DOHH2 (cell line): ENCODE data around the gene LLGL1.

ENCODE experiments used
- H3F3A ChIP-seq: fragments of 200-600 bp; sonication (generic), shearing (Covaris generic); 2 replicates; pipeline ENCODE4 v1.6.0; 2016; ENCODE audit warnings: antibody characterized with exemption, mild to moderate bottlenecking; ENCODE audit not compliant: control insufficient read depth, insufficient read depth
- H3K27ac ChIP-seq: fragments of 200-600 bp; sonication (generic); 2 replicates; pipeline ENCODE4 v1.5.1; 2014; ENCODE audit warnings: low read depth, mild to moderate bottlenecking, low read length, moderate library complexity
- H3K27me3 ChIP-seq: fragments of 200-600 bp; sonication (generic); 2 replicates; pipeline ENCODE4 v1.6.1; 2014; ENCODE audit warnings: mild to moderate bottlenecking, low read length, mixed read lengths; ENCODE audit not compliant: control insufficient read depth
- H3K36me3 ChIP-seq: fragments of 200-600 bp; sonication (generic); 2 replicates; pipeline ENCODE4 v1.6.1; 2014; ENCODE audit warnings: mild to moderate bottlenecking, low read length, moderate library complexity, mixed read lengths; ENCODE audit not compliant: control insufficient read depth
- H3K4me1 ChIP-seq: fragments of 200-600 bp; sonication (generic); 2 replicates; pipeline ENCODE4 v1.6.1; 2014; ENCODE audit warnings: mild to moderate bottlenecking, low read length, mixed read lengths; ENCODE audit not compliant: control insufficient read depth
- H3K4me2 ChIP-seq: fragments of 200-600 bp; sonication (generic); 2 replicates; pipeline ENCODE4 v1.6.0; 2014; ENCODE audit warnings: mild to moderate bottlenecking, low read length, moderate library complexity
- H3K4me3 ChIP-seq: fragments of 200-600 bp; sonication (generic); 2 replicates; pipeline ENCODE4 v1.5.1; 2014; ENCODE audit warnings: mild to moderate bottlenecking, low read length, mixed read lengths
- H3K79me2 ChIP-seq: fragments of 200-600 bp; sonication (generic); 2 replicates; pipeline ENCODE4 v1.6.1; 2014; ENCODE audit warnings: mild to moderate bottlenecking, low read length, mixed read lengths; ENCODE audit not compliant: control insufficient read depth
- H3K9me2 ChIP-seq: fragments of 200-600 bp; sonication (generic); replicated peaks from 2 replicates; pipeline ENCODE4 v1.6.1; 2014; ENCODE audit warnings: mild to moderate bottlenecking, low read length, mixed read lengths; ENCODE audit not compliant: control insufficient read depth
- H3K9me3 ChIP-seq: fragments of 200-600 bp; sonication (generic); 2 replicates; pipeline ENCODE4 v1.6.1; 2014; ENCODE audit warnings: antibody characterized with exemption, low read length, mixed read lengths; ENCODE audit not compliant: control insufficient read depth, insufficient read depth
- H4K20me1 ChIP-seq: fragments of 200-600 bp; sonication (generic); 2 replicates; pipeline ENCODE4 v1.6.0; 2014; ENCODE audit warnings: low read depth, mild to moderate bottlenecking, antibody characterized with exemption, low read length, moderate library complexity; ENCODE audit not compliant: control insufficient read depth, insufficient read depth
- EZH2phosphoT487 ChIP-seq: fragments of 200-600 bp; sonication (generic); IDR thresholded peaks from 2 replicates; pipeline ENCODE4 v1.6.1; 2017; ENCODE audit warnings: borderline replicate concordance, mild to moderate bottlenecking, antibody characterized with exemption, low read length, moderate library complexity, mixed read lengths
- TF ChIP-seq, protein P1 (sequence below): fragments of 200-600 bp; sonication (generic); IDR thresholded peaks from one replicate; pipeline ENCODE4 v1.5.1; 2014; ENCODE audit warnings: antibody characterized with exemption, mild to moderate bottlenecking, low read depth, low read length; ENCODE audit not compliant: poor library complexity, severe bottlenecking

Gene LLGL1

DNA sequence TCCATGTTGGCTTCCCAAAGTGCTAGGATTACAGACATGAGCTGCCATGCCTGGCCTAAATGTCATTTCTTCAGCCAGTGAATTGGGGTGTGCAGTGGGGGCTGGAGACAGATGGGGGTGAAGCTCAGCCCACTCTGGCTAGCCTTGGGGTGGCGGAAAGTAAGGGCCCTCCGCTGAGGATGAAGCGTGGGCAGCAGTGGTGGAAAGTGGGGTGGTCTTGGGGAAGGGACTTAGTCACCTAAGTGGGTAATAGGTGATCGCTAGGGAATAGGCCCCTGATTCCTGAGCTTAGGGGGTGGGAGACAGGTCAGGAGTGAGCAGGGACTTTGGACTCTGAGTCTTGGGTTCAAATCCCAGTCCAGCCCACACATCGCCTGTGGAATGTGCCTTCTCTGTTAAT lies 2.2 kb downstream of the LLGL1 start:
- Histone ChIP-seq H3K4me1 (peaks cover 14% of the 10 kb centered on the region), H3K9me2 (no peaks in the 10 kb centered on the region), H3K36me3 (no peaks in the 10 kb centered on the region), H3K4me3 (no peak overlapping the region), H3K4me2 (no peak overlapping the region), H3K79me2 (peaks cover 8% of the 10 kb centered on the region), H3K9me3 (no peaks in the 10 kb centered on the region), H3K27ac (no peak overlapping the region), H3K27me3 (no peaks in the 10 kb centered on the region), H3F3A (no peaks in the 10 kb centered on the region), H4K20me1 (no peaks in the 10 kb centered on the region)
- no peak for TF ChIP-seq EZH2phosphoT487
- TF ChIP-seq, protein P1, sequence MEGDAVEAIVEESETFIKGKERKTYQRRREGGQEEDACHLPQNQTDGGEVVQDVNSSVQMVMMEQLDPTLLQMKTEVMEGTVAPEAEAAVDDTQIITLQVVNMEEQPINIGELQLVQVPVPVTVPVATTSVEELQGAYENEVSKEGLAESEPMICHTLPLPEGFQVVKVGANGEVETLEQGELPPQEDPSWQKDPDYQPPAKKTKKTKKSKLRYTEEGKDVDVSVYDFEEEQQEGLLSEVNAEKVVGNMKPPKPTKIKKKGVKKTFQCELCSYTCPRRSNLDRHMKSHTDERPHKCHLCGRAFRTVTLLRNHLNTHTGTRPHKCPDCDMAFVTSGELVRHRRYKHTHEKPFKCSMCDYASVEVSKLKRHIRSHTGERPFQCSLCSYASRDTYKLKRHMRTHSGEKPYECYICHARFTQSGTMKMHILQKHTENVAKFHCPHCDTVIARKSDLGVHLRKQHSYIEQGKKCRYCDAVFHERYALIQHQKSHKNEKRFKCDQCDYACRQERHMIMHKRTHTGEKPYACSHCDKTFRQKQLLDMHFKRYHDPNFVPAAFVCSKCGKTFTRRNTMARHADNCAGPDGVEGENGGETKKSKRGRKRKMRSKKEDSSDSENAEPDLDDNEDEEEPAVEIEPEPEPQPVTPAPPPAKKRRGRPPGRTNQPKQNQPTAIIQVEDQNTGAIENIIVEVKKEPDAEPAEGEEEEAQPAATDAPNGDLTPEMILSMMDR, result no peak

DNA sequence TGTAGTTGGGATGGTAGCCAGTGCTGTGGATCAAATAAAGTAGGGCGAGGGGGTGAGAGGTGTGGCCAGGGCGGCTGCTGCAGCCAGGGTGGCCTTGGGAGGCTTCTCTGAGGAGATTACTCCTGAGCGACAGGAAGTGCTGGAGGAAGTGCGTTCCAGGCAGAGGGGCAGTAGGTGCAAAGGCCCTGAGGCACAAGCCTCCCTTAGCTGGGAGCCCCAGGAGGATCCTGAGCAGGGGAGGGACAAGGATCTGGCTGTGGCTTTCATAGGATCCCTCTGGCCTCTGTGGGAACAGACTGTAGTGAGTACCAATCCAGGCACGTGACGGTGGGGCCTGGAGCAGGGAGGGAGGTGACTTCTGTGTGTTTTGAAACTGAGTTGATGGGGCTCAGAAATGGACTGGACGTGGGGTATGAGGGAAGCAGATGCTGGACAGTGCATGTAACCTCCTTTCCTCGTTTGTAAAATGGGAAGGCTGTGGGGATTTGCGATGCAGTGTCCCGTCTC lies 2.8 kb downstream of the LLGL1 start:
- no peaks in the 10 kb centered on the region for H3K9me2 ChIP-seq
- H3K4me3 ChIP-seq, result no peak overlapping the region
- no peaks in the 10 kb centered on the region for H4K20me1 ChIP-seq

DNA sequence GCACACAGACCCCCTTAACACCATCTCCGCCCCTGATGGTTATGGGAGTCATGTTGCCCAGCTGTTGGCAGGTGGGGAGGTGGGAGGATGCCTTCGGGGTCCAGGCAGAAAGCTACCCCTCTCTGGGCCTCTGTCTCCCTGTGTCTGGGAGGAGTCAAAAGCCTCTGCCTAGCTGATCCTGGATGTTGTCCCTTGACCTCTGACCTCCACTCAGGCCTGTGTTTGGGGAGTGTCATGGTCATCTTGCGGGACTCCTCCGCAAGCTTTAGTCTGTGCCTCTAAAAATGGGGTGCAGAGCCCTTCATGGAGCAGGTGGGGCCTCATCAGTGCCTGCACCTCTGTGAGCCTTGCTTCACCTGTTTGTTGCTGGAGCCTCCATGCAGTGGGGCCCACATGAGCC lies 3.8 kb downstream of the LLGL1 start:
- no peak for TF ChIP-seq EZH2phosphoT487
- TF ChIP-seq, protein P1, result no peak
- Histone ChIP-seq H3K4me1 (peaks cover 14% of the 10 kb centered on the region), H3K27ac (no peak overlapping the region), H3K9me2 (no peaks in the 10 kb centered on the region), H3K4me2 (no peak overlapping the region), H4K20me1 (no peaks in the 10 kb centered on the region), H3K79me2 (peaks cover 8% of the 10 kb centered on the region), H3K27me3 (no peaks in the 10 kb centered on the region), H3K4me3 (no peak overlapping the region), H3K9me3 (no peaks in the 10 kb centered on the region), H3K36me3 (no peaks in the 10 kb centered on the region), H3F3A (no peaks in the 10 kb centered on the region)

More for the DNA sequence above, 2.8 kb downstream of the LLGL1 start:
- Histone ChIP-seq H3K27me3 (no peaks in the 10 kb centered on the region), H3K4me1 (peaks cover 14% of the 10 kb centered on the region), H3K9me3 (no peaks in the 10 kb centered on the region), H3K36me3 (no peaks in the 10 kb centered on the region), H3K27ac (no peak overlapping the region), H3K4me2 (no peak overlapping the region), H3F3A (no peaks in the 10 kb centered on the region), H3K79me2 (peaks cover 8% of the 10 kb centered on the region)
- TF ChIP-seq, protein P1, result no peak
- TF ChIP-seq EZH2phosphoT487, result no peak

DNA sequence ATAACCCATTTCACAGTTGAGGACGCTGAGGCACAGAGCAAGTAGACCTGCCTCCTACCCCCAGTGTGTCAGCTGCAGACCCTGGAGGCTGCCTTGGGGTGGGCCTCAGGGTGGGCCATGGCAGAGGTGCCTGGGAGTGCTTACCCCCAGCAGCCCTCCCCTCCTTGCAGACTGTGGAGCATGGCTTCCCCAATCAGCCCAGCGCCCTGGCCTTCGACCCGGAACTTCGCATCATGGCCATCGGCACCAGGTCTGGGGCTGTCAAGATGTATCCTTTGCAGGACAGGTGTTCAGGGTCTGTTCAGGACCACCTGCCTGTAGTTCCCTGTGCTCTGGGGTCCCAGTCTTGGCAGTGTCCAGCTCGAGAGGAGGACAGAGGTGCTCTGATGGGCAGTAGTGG lies 4.3 kb downstream of the LLGL1 start:
- Histone ChIP-seq H3K9me3 (no peaks in the 10 kb centered on the region), H3K4me3 (no peak overlapping the region), H3F3A (no peaks in the 10 kb centered on the region), H3K36me3 (no peaks in the 10 kb centered on the region), H3K4me1 (peaks cover 12% of the 10 kb centered on the region), H3K27ac (no peak overlapping the region), H3K27me3 (no peaks in the 10 kb centered on the region), H4K20me1 (no peaks in the 10 kb centered on the region), H3K79me2 (peaks cover 8% of the 10 kb centered on the region), H3K9me2 (no peaks in the 10 kb centered on the region), H3K4me2 (no peak overlapping the region)
- TF ChIP-seq, protein P1, result no peak
- no peak for TF ChIP-seq EZH2phosphoT487
